DOHH2 (cell line): ENCODE measurements around the gene C19orf53.

Experiments used
- EZH2phosphoT487 ChIP-seq: fragments of 200-600 bp; sonication (generic); IDR thresholded peaks from 2 replicates; pipeline ENCODE4 v1.6.1; 2017; ENCODE audit warnings: borderline replicate concordance, mild to moderate bottlenecking, antibody characterized with exemption, low read length, moderate library complexity, mixed read lengths
- TF ChIP-seq, protein P1 (sequence below): fragments of 200-600 bp; sonication (generic); IDR thresholded peaks from one replicate; pipeline ENCODE4 v1.5.1; 2014; ENCODE audit warnings: antibody characterized with exemption, mild to moderate bottlenecking, low read depth, low read length; ENCODE audit not compliant: poor library complexity, severe bottlenecking

DNA sequence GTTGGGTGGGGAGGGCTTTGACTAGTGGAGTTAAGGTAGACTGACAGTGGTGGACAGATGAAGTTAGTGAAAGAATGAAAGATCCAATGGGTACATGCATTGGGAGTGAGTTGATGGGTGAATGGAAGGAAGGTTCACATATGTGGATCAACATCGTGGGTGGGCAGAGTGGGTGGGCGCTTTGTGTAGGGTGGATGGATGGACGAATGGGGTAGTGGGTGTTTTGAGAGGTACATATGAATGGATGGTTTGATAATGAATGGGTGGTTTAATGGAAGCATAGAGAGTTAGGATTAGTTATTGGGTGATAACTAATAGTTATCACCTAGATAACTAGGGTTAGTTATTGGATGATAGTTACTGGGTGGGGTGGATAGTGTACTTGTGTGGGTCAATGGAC is 32.5 kb downstream of the C19orf53 start:
- TF ChIP-seq, protein P1, sequence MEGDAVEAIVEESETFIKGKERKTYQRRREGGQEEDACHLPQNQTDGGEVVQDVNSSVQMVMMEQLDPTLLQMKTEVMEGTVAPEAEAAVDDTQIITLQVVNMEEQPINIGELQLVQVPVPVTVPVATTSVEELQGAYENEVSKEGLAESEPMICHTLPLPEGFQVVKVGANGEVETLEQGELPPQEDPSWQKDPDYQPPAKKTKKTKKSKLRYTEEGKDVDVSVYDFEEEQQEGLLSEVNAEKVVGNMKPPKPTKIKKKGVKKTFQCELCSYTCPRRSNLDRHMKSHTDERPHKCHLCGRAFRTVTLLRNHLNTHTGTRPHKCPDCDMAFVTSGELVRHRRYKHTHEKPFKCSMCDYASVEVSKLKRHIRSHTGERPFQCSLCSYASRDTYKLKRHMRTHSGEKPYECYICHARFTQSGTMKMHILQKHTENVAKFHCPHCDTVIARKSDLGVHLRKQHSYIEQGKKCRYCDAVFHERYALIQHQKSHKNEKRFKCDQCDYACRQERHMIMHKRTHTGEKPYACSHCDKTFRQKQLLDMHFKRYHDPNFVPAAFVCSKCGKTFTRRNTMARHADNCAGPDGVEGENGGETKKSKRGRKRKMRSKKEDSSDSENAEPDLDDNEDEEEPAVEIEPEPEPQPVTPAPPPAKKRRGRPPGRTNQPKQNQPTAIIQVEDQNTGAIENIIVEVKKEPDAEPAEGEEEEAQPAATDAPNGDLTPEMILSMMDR: no peak
- TF ChIP-seq EZH2phosphoT487: no peak
